Tibial nerve (tissue), 3 donors: ENCODE data around the gene RNFT2.

ENCODE experiments used
- POLR2A ChIP-seq, 2 donors: fragments of 450-650 bp; IDR thresholded peaks; one replicate each; pipeline ENCODE4 v1.6.1; 2017; ENCODE audit warnings: antibody characterized with exemption in 2 of 2, mild to moderate bottlenecking in 2 of 2, moderate library complexity in 2 of 2
- TF ChIP-seq, protein P1 (sequence below), 5 experiments: fragments of 200-600 bp in 3 of 5; fragments of 450-650 bp in 2 of 5; sonication (generic) in 3 of 5; IDR thresholded peaks; one replicate each; pipeline ENCODE4 v1.5.1; 2016 to 2019; ENCODE audit warnings: antibody characterized with exemption in 5 of 5, mild to moderate bottlenecking in 3 of 5, moderate library complexity in 2 of 5

- TF ChIP-seq, protein P1, sequence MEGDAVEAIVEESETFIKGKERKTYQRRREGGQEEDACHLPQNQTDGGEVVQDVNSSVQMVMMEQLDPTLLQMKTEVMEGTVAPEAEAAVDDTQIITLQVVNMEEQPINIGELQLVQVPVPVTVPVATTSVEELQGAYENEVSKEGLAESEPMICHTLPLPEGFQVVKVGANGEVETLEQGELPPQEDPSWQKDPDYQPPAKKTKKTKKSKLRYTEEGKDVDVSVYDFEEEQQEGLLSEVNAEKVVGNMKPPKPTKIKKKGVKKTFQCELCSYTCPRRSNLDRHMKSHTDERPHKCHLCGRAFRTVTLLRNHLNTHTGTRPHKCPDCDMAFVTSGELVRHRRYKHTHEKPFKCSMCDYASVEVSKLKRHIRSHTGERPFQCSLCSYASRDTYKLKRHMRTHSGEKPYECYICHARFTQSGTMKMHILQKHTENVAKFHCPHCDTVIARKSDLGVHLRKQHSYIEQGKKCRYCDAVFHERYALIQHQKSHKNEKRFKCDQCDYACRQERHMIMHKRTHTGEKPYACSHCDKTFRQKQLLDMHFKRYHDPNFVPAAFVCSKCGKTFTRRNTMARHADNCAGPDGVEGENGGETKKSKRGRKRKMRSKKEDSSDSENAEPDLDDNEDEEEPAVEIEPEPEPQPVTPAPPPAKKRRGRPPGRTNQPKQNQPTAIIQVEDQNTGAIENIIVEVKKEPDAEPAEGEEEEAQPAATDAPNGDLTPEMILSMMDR (IDR thresholded peaks at IDR 0.05) = no peak
- no peak for TF ChIP-seq POLR2A (IDR thresholded peaks at IDR 0.05)
Observed at GRCh38 chr12:116700066-116700465, 38.0 kb upstream of the RNFT2 start.
